Breast epithelium (tissue), 4 donors: ENCODE results near the gene MBOAT1. TPM values are rescaled to one million over a fixed set of nuclear protein-coding genes. Genes with fewer than 3 reads are reported as not detected.
"Not testable (repeated sequence)": the region's sequence is repeated elsewhere in the genome, so short reads cannot be mapped to it uniquely, and the experiment has no call there.

Experiments used
- DNase-seq, 2 donors: peaks; one replicate each; pipeline ENCODE4 v3.0.0-alpha.2; 2019; ENCODE audit warnings: low spot score in 2 of 2
- H3K27ac ChIP-seq, 2 donors: fragments of 200-600 bp; sonication (generic) in 1 of 2; one replicate each; pipeline ENCODE4 v1.5.1; 2016 to 2019; ENCODE audit warnings: mild to moderate bottlenecking in 1 of 2
- H3K27me3 ChIP-seq, 2 donors: fragments of 200-600 bp; sonication (generic) in 1 of 2; one replicate each; pipeline versions ENCODE4 v1.5.1 to v1.6.0; 2017 to 2019; ENCODE audit warnings: control low read depth in 1 of 2, mild to moderate bottlenecking in 1 of 2
- H3K36me3 ChIP-seq: fragments of 200-600 bp; one replicate; pipeline ENCODE4 v1.5.1; 2019
- H3K4me1 ChIP-seq, 2 donors: fragments of 200-600 bp; sonication (generic); one replicate each; pipeline ENCODE4 v1.5.1; 2016 to 2019; ENCODE audit warnings: control low read depth in 1 of 2
- H3K4me3 ChIP-seq, 3 donors: fragments of 200-600 bp; sonication (generic); 1 replicate in 2 of 3; 2 replicates in 1 of 3; pipeline ENCODE4 v1.5.1; 2016 to 2019; ENCODE audit warnings: mild to moderate bottlenecking in 3 of 3, moderate library complexity in 2 of 3
- H3K9me3 ChIP-seq, 2 donors: fragments of 200-600 bp; sonication (generic) in 1 of 2; one replicate each; pipeline ENCODE4 v1.5.1; 2016 to 2019; ENCODE audit warnings: control low read depth in 1 of 2
- POLR2A ChIP-seq: fragments of 450-650 bp; IDR thresholded peaks from one replicate; pipeline ENCODE4 v1.6.1; 2016; ENCODE audit warnings: antibody characterized with exemption, mild to moderate bottlenecking, moderate library complexity
- POLR2AphosphoS5 ChIP-seq, 3 donors: sonication (generic); formaldehyde crosslinking; IDR thresholded peaks; one replicate each; pipeline ENCODE4 v1.6.1; 2017; ENCODE audit warnings: antibody characterized with exemption in 3 of 3
- intact Hi-C: fragments of 100-400 bp; cut with DNase I; formaldehyde crosslinking; loops from one replicate; pipeline ENCODE4 v1.15.1; 2023; ENCODE audit warnings: low total_unique reads
- total RNA-seq, 3 donors: library from RNA; depleted of rRNA; stranded (reverse); fragments of >200 nt; gene quantifications; one replicate each; pipeline ENCODE4 v1.1.0, GENCODE V29; 2016
- TF ChIP-seq, protein P1 (sequence below), 3 donors: fragments of 450-650 bp; IDR thresholded peaks; one replicate each; pipeline ENCODE4 v1.5.1; 2016 to 2017; ENCODE audit warnings: antibody characterized with exemption in 3 of 3, mild to moderate bottlenecking in 3 of 3, moderate library complexity in 3 of 3

MBOAT1 gene
- total RNA-seq, 3 donors from 2014 or later = 10.9 to 38.6 (median 26.2) TPM

DNA sequence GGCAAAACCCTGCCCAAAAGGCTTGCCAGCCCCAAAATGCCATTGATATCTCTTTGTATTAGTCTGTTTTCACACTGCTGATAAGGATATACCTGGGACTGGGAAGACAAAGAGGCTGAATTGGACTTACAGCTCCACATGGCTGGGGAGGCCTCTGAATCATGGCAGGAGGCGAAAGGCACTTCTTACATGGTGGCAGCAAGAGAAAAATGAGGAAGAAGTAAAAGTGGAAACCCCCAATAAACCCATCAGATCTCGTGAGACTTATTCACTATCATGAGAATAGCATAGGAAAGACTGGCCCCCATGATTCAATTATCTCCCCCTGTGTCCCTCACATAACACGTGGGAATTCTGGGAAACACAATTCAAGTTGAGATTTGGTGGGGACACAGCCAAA lies 28.6 kb downstream of the MBOAT1 start:
- H3K27ac ChIP-seq = peak overlapping the region; percentile 80 to 85
- H3K4me3 ChIP-seq = no peak overlapping the region
- peaks cover 0 to 9% of the 10 kb centered on the region in 2 donors for H3K4me1 ChIP-seq
- DNase-seq = no peak
- TF ChIP-seq POLR2AphosphoS5 (IDR thresholded peaks at IDR 0.05) = no peak
- TF ChIP-seq POLR2A = no peak
- TF ChIP-seq, protein P1, sequence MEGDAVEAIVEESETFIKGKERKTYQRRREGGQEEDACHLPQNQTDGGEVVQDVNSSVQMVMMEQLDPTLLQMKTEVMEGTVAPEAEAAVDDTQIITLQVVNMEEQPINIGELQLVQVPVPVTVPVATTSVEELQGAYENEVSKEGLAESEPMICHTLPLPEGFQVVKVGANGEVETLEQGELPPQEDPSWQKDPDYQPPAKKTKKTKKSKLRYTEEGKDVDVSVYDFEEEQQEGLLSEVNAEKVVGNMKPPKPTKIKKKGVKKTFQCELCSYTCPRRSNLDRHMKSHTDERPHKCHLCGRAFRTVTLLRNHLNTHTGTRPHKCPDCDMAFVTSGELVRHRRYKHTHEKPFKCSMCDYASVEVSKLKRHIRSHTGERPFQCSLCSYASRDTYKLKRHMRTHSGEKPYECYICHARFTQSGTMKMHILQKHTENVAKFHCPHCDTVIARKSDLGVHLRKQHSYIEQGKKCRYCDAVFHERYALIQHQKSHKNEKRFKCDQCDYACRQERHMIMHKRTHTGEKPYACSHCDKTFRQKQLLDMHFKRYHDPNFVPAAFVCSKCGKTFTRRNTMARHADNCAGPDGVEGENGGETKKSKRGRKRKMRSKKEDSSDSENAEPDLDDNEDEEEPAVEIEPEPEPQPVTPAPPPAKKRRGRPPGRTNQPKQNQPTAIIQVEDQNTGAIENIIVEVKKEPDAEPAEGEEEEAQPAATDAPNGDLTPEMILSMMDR (IDR thresholded peaks at IDR 0.05) = no peak
- H3K9me3 ChIP-seq = no peaks in the 10 kb centered on the region
- H3K27me3 ChIP-seq = no peaks in the 10 kb centered on the region
- intact Hi-C loops = no loop called here
- H3K36me3 ChIP-seq = no peaks in the 10 kb centered on the region

DNA sequence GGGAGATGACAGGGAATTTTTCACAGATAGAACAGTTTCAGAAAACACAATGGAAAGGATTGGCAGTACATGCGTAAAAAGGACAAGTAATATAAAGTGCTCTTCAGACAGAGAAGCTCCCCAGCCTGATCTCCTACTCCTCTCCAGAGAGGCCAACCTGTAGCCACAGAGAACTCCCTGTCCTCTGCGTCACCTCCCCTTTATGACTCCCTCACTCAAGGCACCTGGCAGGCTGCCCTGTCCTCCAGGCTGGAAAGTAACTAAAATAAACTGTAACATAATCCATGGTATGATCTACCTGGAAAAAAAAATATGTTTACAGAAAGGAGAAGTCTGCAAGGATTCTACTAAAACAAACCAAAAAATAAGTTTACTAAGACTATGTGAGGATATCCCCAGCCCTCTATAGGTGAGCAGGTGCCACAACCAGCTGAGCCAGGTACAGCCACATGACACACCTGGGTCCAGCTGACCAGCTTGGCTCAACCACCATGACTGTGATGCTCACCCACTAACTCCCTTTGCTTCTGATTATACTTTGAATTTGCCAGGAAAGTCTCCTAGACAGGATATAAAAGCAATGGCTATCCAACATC lies 29.2 kb downstream of the MBOAT1 start:
- Histone ChIP-seq H3K36me3 (no peaks in the 10 kb centered on the region), H3K9me3 (no peaks in the 10 kb centered on the region), H3K27ac (peak overlapping the region; percentile 81 to 85), H3K27me3 (no peaks in the 10 kb centered on the region), H3K4me1 (peaks cover 0 to 9% of the 10 kb centered on the region in 2 donors), H3K4me3 (no peak overlapping the region)
- DNase-seq = peak; percentile 79 to 94
- TF ChIP-seq, protein P1 (IDR thresholded peaks at IDR 0.05) = peak in 1 of 3 donors; percentile 40
- TF ChIP-seq POLR2A = no peak
- peak in 2 of 3 donors; percentile 22 to 39 for TF ChIP-seq POLR2AphosphoS5 (IDR thresholded peaks at IDR 0.05)
- intact Hi-C loops = no loop called here

DNA sequence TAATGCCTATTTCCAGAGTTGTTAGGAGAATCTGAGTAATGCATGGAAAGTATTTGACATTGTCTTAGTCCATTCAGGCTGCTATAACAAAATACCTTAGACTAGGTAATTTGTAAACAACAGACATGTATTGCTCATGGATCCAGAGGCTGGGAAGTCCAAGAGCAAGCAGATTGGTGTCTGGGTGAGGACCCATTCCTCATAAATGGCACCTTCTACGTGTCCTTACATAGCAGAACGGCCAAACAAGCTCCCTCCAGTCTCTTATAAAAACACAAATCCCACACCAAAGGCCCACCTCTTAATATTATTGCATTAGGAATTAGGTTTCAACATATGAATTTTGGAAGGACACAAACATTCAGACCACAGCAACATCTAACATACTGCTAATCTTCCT lies 30.2 kb downstream of the MBOAT1 start:
- Histone ChIP-seq H3K9me3 (no peaks in the 10 kb centered on the region), H3K27ac (peak overlapping the region; percentile 81 to 85), H3K27me3 (no peaks in the 10 kb centered on the region), H3K4me3 (no peak overlapping the region), H3K36me3 (no peaks in the 10 kb centered on the region), H3K4me1 (peaks cover 0 to 9% of the 10 kb centered on the region in 2 donors)
- intact Hi-C loops = no loop called here
- DNase-seq = no peak
- TF ChIP-seq POLR2AphosphoS5 (IDR thresholded peaks at IDR 0.05) = no peak
- no peak for TF ChIP-seq POLR2A
- TF ChIP-seq, protein P1 (IDR thresholded peaks at IDR 0.05) = no peak

DNA sequence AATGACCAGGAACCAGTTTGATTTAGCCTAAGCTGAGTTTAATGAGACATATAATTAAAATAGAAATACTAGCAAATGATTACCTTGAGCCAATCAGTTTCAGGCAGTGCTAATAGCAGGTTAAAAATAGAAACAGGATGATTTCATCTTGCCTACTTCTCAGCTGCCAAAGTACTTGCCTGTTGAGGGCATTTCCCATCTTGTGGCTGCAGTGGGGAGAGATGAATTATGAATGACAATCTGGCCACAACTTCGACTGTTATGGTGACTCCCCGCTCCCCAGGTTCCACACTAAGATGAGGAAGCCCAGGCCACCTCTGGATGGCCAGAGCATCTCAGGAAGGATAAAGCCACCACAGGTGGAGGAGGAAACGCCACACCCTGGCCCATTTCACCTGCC lies 31.3 kb downstream of the MBOAT1 start:
- intact Hi-C loops = no loop called here
- Histone ChIP-seq H3K9me3 (no peaks in the 10 kb centered on the region), H3K4me1 (peaks cover 0 to 9% of the 10 kb centered on the region in 2 donors), H3K27ac (peak overlapping the region in 1 of 2 donors; percentile 45), H3K36me3 (no peaks in the 10 kb centered on the region), H3K4me3 (no peak overlapping the region), H3K27me3 (no peaks in the 10 kb centered on the region)
- DNase-seq = no peak
- TF ChIP-seq, protein P1 (IDR thresholded peaks at IDR 0.05) = no peak
- no peak for TF ChIP-seq POLR2A
- no peak for TF ChIP-seq POLR2AphosphoS5 (IDR thresholded peaks at IDR 0.05)

DNA sequence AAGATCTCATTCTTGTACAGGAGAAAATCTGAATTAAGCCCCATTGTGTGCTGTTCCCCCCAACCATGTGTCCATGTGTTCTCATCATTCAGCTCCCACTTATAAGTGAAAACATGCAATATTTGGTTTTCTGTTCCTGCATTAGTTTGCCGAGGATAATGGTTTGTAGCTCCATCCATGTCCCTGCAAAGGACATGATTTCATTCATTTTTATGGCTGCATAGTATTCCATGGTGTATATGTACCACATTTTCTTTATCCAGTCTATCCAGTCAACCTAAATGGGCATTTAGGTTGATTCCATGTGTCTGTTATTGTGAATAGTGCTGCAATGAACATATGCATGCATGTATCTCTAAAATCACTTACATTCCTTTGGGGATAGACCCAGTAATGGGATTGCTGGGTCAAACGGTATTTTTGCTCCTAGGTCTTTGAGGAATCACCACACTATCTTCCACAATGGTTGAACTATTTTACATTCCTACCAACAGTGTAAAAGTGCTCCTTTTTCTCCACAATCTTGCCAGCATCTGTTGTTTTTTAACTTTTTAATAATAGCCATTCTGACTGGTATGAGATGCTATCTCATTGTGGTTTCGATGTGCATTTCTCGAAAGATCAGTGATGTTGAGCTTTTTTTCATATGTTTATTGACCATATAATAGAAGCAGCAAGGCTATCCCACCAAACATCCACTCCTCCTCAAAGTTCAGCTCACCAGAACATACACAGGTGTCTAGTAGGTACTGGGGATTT lies 32.8 kb downstream of the MBOAT1 start:
- DNase-seq, intact Hi-C loops, H3K9me3 ChIP-seq, H3K27me3 ChIP-seq, H3K27ac ChIP-seq, H3K4me3 ChIP-seq, H3K36me3 ChIP-seq, H3K4me1 ChIP-seq: not testable (repeated sequence)
